ENCODE measurements around the gene FANCE.

Gene FANCE

GRCh38 chr6:35477028-35477427, 24.9 kb downstream of the FANCE start:
- no peak for DNase-seq (ENCODE audit: low read depth)
- no peak for TF ChIP-seq CTCF (conservative IDR thresholded peaks at IDR 0.05; ENCODE audit: low read depth, low read length)
- no peak overlapping the region for H3K4me3 ChIP-seq (ENCODE audit: low read length)

GRCh38 chr6:35477551-35478179, 25.5 kb downstream of the FANCE start:
- no peak for DNase-seq (ENCODE audit: low read depth)
- no peak for TF ChIP-seq CTCF (conservative IDR thresholded peaks at IDR 0.05; ENCODE audit: low read depth, low read length)
- no peak overlapping the region for H3K4me3 ChIP-seq (ENCODE audit: low read length)

GRCh38 chr6:35478259-35478658, 26.1 kb downstream of the FANCE start:
- no peak overlapping the region for H3K4me3 ChIP-seq (ENCODE audit: low read length)
- DNase-seq (ENCODE audit: low read depth): no peak
- no peak for TF ChIP-seq CTCF (conservative IDR thresholded peaks at IDR 0.05; ENCODE audit: low read depth, low read length)

GRCh38 chr6:35480176-35480575, 28.0 kb downstream of the FANCE start:
- TF ChIP-seq CTCF (conservative IDR thresholded peaks at IDR 0.05; ENCODE audit: low read depth, low read length): no peak
- no peak for DNase-seq (ENCODE audit: low read depth)
- H3K4me3 ChIP-seq (ENCODE audit: low read length): no peak overlapping the region

GRCh38 chr6:35481226-35481625, 29.1 kb downstream of the FANCE start:
- no peak for TF ChIP-seq CTCF (conservative IDR thresholded peaks at IDR 0.05; ENCODE audit: low read depth, low read length)
- no peak overlapping the region for H3K4me3 ChIP-seq (ENCODE audit: low read length)
- no peak for DNase-seq (ENCODE audit: low read depth)

GRCh38 chr6:35483062-35483461, 30.9 kb downstream of the FANCE start:
- TF ChIP-seq CTCF (conservative IDR thresholded peaks at IDR 0.05; ENCODE audit: low read depth, low read length): no peak
- DNase-seq (ENCODE audit: low read depth): no peak
- no peak overlapping the region for H3K4me3 ChIP-seq (ENCODE audit: low read length)

GRCh38 chr6:35483490-35483889, 31.4 kb downstream of the FANCE start:
- no peak for TF ChIP-seq CTCF (conservative IDR thresholded peaks at IDR 0.05; ENCODE audit: low read depth, low read length)
- no peak for DNase-seq (ENCODE audit: low read depth)
- H3K4me3 ChIP-seq (ENCODE audit: low read length): no peak overlapping the region

Measured in retinal pigment epithelial cell (primary cell).